HG02642 (cell line): Measurements from ENCODE around the gene PAXX.

Experiments
- ATAC-seq: cut with Tn5 transposase; IDR thresholded peaks from one replicate; pipeline ENCODE4 v1.9.1; 2021; ENCODE audit warnings: mild to moderate bottlenecking; ENCODE audit not compliant: unreplicated experiment, poor library complexity

The PAXX gene

GRCh38 chr9:137015540-137015930 lies 23.3 kb downstream of the PAXX start:
- ATAC-seq = no peak

GRCh38 chr9:137015976-137016375 lies 23.8 kb downstream of the PAXX start:
- no peak for ATAC-seq

- no peak for ATAC-seq
Measured at GRCh38 chr9:137016436-137016835, 24.2 kb downstream of the PAXX start.

GRCh38 chr9:137017071-137017470 lies 24.8 kb downstream of the PAXX start:
- ATAC-seq = no peak

- ATAC-seq = no peak
Measured at GRCh38 chr9:137017791-137018497, 25.7 kb downstream of the PAXX start.

GRCh38 chr9:137018761-137019559 lies 26.7 kb downstream of the PAXX start:
- ATAC-seq = no peak

GRCh38 chr9:137019891-137020683 lies 27.9 kb downstream of the PAXX start:
- no peak for ATAC-seq

- ATAC-seq = no peak
Measured at GRCh38 chr9:137020771-137021567, 28.7 kb downstream of the PAXX start.

GRCh38 chr9:137021568-137021978 lies 29.4 kb downstream of the PAXX start:
- ATAC-seq = no peak

- no peak for ATAC-seq
Measured at GRCh38 chr9:137021979-137022661, 29.9 kb downstream of the PAXX start.

- ATAC-seq = no peak
Measured at GRCh38 chr9:137022662-137023008, 30.4 kb downstream of the PAXX start.

- no peak for ATAC-seq
Measured at GRCh38 chr9:137023157-137023556, 30.9 kb downstream of the PAXX start.

- ATAC-seq = no peak
Measured at GRCh38 chr9:137023583-137023991, 31.4 kb downstream of the PAXX start.

- ATAC-seq = no peak
Measured at GRCh38 chr9:137025517-137025966, 33.3 kb downstream of the PAXX start.

- no peak for ATAC-seq
Measured at GRCh38 chr9:137026384-137026783, 34.2 kb downstream of the PAXX start.

GRCh38 chr9:137026828-137027227 lies 34.6 kb downstream of the PAXX start:
- ATAC-seq = no peak

GRCh38 chr9:137027369-137028262 lies 35.4 kb downstream of the PAXX start, which contains the start of gene ABCA2:
Gene ABCA2, minus strand, starts transcription at chr9:137028237. Its CDS starts 97 bp downstream, at chr9:137028140.
- no peak for ATAC-seq

- ATAC-seq = peak; percentile 56
Measured at GRCh38 chr9:137028263-137029057, 36.2 kb downstream of the PAXX start.
